ENCODE results near the gene DNAJC11. TPM values are rescaled to one million over a fixed set of nuclear protein-coding genes. Genes with fewer than 3 reads are reported as not detected.

Gene DNAJC11
- polyA plus RNA-seq, 3 donors: 14.1 to 25.4 (median 21.1) TPM

GRCh38 chr1:6593810-6594209, 107.8 kb downstream of the DNAJC11 start:
- H3K27ac ChIP-seq (ENCODE audit: low read depth, low read length): no peak overlapping the region
- WGBS, 3 donors: 93 to 96% (median 94%) methylated on average over 14 to 15 of the region's 15 CpGs

- 91 to 94% (median 92%) methylated on average over 38 of the region's 38 CpGs for WGBS, 3 donors
- H3K27ac ChIP-seq (ENCODE audit: low read depth, low read length): no peak overlapping the region
Observed at GRCh38 chr1:6592865-6593593, 108.6 kb downstream of the DNAJC11 start.

GRCh38 chr1:6592441-6592840, 109.2 kb downstream of the DNAJC11 start:
- H3K27ac ChIP-seq (ENCODE audit: low read depth, low read length): no peak overlapping the region

GRCh38 chr1:6591644-6592043, 110.0 kb downstream of the DNAJC11 start:
- no peak overlapping the region for H3K27ac ChIP-seq (ENCODE audit: low read depth, low read length)
- 74 to 89% (median 80%) methylated on average over 6 of the region's 6 CpGs for WGBS, 3 donors

More at GRCh38 chr1:6592441-6592840, 109.2 kb downstream of the DNAJC11 start:
- WGBS, 3 donors: 31 to 53% (median 35%) methylated on average over 5 of the region's 5 CpGs

GRCh38 chr1:6591222-6591621, 110.4 kb downstream of the DNAJC11 start:
- WGBS, 3 donors: 45 to 78% (median 48%) methylated on average over 13 of the region's 13 CpGs
- no peak overlapping the region for H3K27ac ChIP-seq (ENCODE audit: low read depth, low read length)

GRCh38 chr1:6590046-6590445, 111.6 kb downstream of the DNAJC11 start:
- H3K27ac ChIP-seq (ENCODE audit: low read depth, low read length): no peak overlapping the region
- 83 to 92% (median 88%) methylated on average over 7 of the region's 7 CpGs for WGBS, 3 donors

GRCh38 chr1:6588893-6589520, 112.6 kb downstream of the DNAJC11 start:
- no peak overlapping the region for H3K27ac ChIP-seq (ENCODE audit: low read depth, low read length)
- WGBS, 3 donors: 74 to 85% (median 78%) methylated on average over 24 of the region's 24 CpGs

- 67 to 87% (median 85%) methylated on average over 25 of the region's 25 CpGs for WGBS, 3 donors
- no peak overlapping the region for H3K27ac ChIP-seq (ENCODE audit: low read depth, low read length)
Observed at GRCh38 chr1:6588128-6588892, 113.3 kb downstream of the DNAJC11 start.

GRCh38 chr1:6587261-6588005, 114.2 kb downstream of the DNAJC11 start:
- H3K27ac ChIP-seq (ENCODE audit: low read depth, low read length): no peak overlapping the region
- 35 to 62% (median 62%) methylated on average over 13 of the region's 13 CpGs for WGBS, 3 donors

- no peak overlapping the region for H3K27ac ChIP-seq (ENCODE audit: low read depth, low read length)
- WGBS, 3 donors: 72 to 93% (median 90%) methylated on average over 11 of the region's 11 CpGs
Observed at GRCh38 chr1:6586404-6586816, 115.2 kb downstream of the DNAJC11 start.

- no peak overlapping the region for H3K27ac ChIP-seq (ENCODE audit: low read depth, low read length)
- 86 to 94% (median 91%) methylated on average over 7 of the region's 7 CpGs for WGBS, 3 donors
Observed at GRCh38 chr1:6585841-6586240, 115.8 kb downstream of the DNAJC11 start.

GRCh38 chr1:6585081-6585722, 116.4 kb downstream of the DNAJC11 start:
- no peak overlapping the region for H3K27ac ChIP-seq (ENCODE audit: low read depth, low read length)
- WGBS, 3 donors: 80 to 84% (median 84%) methylated on average over 12 of the region's 12 CpGs

Other genes with a start within 250 kb of the DNAJC11 start
- 10 to 100 TPM in 2 of 3 donors, 1 to 10 TPM in 1; 2.6 to 18.1 (median 10.1) TPM for gene TNFRSF25, start 235.6 kb downstream of the DNAJC11 start, polyA plus RNA-seq
- gene PLEKHG5, start 210.1 kb downstream of the DNAJC11 start, polyA plus RNA-seq: 10 to 100 TPM in 1 of 3 donors, 1 to 10 TPM in 2; 1.7 to 16.8 (median 9.4) TPM
- 1 to 10 TPM; 2.8 to 5.8 (median 5.2) TPM for gene NOL9, start 147.3 kb downstream of the DNAJC11 start, polyA plus RNA-seq
- gene TAS1R1, start 146.5 kb downstream of the DNAJC11 start, polyA plus RNA-seq: under 1 TPM in 1 of 3 donors, not detected in 2; 0.12 TPM
- 10 to 100 TPM; 19.0 to 31.4 (median 19.3) TPM for gene ZBTB48, start 121.8 kb downstream of the DNAJC11 start, polyA plus RNA-seq
- 10 to 100 TPM; 14.5 to 39.0 (median 30.2) TPM for gene KLHL21, start 98.9 kb downstream of the DNAJC11 start, polyA plus RNA-seq
- 10 to 100 TPM in 2 of 3 donors, 1 to 10 TPM in 1; 5.2 to 13.3 (median 11.1) TPM for gene PHF13, start 88.1 kb downstream of the DNAJC11 start, polyA plus RNA-seq
- gene THAP3, start 76.9 kb downstream of the DNAJC11 start, polyA plus RNA-seq: 10 to 100 TPM; 17.8 to 20.8 (median 20.1) TPM
- 100 to 1,000 TPM in 1 of 3 donors, 10 to 100 TPM in 2; 25.7 to 111 (median 60.2) TPM for gene CAMTA1, start 83.6 kb upstream of the DNAJC11 start, polyA plus RNA-seq